Measurements from ENCODE around the gene DCUN1D5.

DCUN1D5 gene

DNA sequence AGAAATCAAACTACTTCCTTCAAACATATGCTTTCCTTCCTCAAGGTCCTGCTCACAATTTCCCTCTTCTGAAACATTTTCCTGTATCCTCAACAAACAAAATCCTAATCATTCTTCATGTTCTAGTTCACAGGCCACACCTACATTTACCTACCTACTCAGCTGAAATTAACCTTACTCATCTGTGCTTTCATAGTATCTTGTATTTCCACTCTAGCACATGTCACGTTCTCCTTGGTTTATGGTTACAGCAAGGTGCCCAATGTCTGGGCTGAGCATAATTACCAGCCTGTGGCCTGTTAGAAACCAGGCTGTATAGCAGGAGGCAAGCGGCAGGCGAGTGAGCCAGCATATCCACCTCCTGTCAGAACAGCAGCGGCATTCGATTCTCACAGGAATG, 13.2 kb downstream of the DCUN1D5 start:
- no peak overlapping the region for H3K4me3 ChIP-seq (ENCODE audit: low read length)
- TF ChIP-seq, protein P1, sequence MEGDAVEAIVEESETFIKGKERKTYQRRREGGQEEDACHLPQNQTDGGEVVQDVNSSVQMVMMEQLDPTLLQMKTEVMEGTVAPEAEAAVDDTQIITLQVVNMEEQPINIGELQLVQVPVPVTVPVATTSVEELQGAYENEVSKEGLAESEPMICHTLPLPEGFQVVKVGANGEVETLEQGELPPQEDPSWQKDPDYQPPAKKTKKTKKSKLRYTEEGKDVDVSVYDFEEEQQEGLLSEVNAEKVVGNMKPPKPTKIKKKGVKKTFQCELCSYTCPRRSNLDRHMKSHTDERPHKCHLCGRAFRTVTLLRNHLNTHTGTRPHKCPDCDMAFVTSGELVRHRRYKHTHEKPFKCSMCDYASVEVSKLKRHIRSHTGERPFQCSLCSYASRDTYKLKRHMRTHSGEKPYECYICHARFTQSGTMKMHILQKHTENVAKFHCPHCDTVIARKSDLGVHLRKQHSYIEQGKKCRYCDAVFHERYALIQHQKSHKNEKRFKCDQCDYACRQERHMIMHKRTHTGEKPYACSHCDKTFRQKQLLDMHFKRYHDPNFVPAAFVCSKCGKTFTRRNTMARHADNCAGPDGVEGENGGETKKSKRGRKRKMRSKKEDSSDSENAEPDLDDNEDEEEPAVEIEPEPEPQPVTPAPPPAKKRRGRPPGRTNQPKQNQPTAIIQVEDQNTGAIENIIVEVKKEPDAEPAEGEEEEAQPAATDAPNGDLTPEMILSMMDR (conservative IDR thresholded peaks at IDR 0.05; ENCODE audit: low read length), result no peak
- no peak for DNase-seq (ENCODE audit: low read depth)

DNA sequence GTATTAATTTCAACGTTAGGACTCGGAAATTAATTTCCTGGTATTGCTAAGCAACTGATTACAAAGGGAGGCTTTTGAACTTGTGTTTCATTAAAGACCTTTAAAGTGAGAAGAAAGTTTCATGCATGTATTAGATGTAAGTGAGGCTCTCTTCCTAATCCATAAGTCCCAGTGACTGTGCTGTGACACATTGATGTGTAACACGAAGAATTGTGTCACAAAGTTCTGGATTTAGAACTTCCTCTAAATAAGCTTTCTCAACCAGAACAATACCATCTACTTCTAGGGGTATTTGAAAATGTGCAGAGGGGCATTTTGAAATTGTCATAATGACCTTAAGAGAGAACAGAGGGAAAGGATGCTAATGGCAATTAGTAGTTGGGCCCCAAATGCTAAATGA, 14.4 kb downstream of the DCUN1D5 start:
- no peak for DNase-seq (ENCODE audit: low read depth)
- no peak overlapping the region for H3K4me3 ChIP-seq (ENCODE audit: low read length)
- TF ChIP-seq, protein P1 (conservative IDR thresholded peaks at IDR 0.05; ENCODE audit: low read length), result no peak

DNA sequence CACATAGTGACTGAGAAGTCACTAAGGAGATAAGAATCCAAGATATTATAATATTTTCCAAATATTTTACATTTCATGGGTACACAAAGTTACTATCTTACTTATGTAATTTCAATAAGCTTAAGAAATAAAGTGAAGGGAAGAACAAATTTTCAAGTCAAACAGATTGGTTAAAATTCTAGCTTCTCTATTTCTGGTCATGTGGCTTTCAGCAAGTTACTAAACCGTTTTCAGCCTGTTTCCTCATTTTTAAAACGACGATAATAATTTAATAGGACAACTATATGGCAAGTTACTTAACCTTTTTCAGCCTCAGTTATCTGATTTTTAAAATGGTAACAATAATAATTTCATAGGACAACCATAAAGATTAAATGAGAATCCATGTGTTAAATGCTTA, 15.6 kb downstream of the DCUN1D5 start:
- no peak overlapping the region for H3K4me3 ChIP-seq (ENCODE audit: low read length)
- no peak for DNase-seq (ENCODE audit: low read depth)
- TF ChIP-seq, protein P1 (conservative IDR thresholded peaks at IDR 0.05; ENCODE audit: low read length), result no peak

DNA sequence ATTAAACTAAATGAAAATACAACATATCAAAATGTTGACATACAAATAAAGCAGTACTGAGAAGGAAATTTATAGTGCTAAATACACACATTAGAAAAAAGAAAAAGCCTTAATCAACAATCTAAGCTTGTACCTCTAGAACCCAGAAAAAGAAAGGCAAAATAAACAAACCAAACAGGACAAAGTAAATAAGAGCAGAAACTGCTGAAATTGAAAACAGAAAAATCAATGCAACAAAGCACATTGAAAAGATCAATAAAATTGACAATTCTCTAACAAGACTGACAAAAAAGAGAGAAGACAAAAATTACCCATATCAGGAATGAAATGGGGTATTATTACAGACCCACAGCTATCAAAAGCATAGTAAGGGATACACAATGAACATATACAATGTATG, 21.0 kb downstream of the DCUN1D5 start:
- no peak overlapping the region for H3K4me3 ChIP-seq (ENCODE audit: low read length)
- TF ChIP-seq, protein P1 (conservative IDR thresholded peaks at IDR 0.05; ENCODE audit: low read length), result no peak
- DNase-seq (ENCODE audit: low read depth), result no peak

DNA sequence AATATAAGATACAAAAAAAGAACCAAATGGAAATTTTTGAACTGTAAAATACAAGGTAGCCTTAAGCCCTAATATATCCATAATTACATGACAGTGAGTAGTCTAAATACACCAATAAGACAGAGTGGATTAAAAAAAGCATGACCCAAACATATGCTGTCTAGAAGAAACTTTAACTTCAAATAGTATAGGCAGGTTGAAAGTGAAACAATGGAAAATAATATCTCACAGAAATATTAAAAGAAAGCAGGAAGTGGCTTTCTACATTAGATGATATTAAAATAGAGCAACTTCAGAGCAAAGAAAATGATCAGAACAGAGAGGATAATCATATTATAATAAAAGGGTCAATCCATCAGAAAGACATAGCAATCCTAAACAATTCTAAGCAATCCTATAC, 21.8 kb downstream of the DCUN1D5 start:
- no peak overlapping the region for H3K4me3 ChIP-seq (ENCODE audit: low read length)
- DNase-seq (ENCODE audit: low read depth), result no peak

DNA sequence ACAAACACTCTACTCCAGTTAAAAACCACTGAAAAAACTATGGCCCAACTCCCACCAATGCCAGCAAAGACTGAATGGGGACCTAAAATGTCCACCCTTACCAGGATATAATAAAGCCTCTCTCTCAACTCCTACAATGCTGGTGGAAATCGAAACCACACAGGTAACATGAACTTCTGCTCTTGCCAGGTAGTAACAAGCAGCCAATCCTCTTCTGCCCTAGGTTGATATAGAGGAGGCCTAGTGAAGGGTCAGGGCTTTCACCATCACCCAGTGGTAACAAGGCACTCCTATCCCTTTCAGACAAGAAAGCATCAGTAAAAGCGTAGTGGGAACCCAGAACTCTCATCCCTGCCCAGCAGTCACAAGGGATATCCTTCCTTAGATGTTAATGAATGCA, 22.6 kb downstream of the DCUN1D5 start:
- H3K4me3 ChIP-seq (ENCODE audit: low read length), result no peak overlapping the region
- DNase-seq (ENCODE audit: low read depth), result no peak
- TF ChIP-seq, protein P1 (conservative IDR thresholded peaks at IDR 0.05; ENCODE audit: low read length), result no peak

More for the DNA sequence above, 21.8 kb downstream of the DCUN1D5 start:
- TF ChIP-seq, protein P1 (conservative IDR thresholded peaks at IDR 0.05; ENCODE audit: low read length), result no peak

DNA sequence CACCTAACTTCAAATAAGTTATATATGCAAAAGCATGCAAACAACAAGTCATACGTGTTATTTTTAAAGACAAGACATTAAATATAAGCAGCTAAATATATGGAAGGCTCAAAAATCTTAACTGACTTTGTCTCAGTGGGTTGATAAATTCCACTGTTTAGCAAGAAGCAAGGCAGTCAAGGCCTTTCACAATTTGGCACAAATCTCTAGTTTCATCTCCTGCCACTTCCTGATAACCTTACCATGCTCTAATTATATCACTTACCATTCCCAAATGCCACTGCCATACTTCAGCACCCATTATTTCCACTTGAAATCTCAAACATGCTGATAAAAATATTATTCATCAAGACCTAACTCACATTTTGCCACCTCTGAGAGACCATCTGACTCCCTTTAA, 24.8 kb downstream of the DCUN1D5 start:
- no peak for DNase-seq (ENCODE audit: low read depth)
- H3K4me3 ChIP-seq (ENCODE audit: low read length), result no peak overlapping the region
- TF ChIP-seq, protein P1 (conservative IDR thresholded peaks at IDR 0.05; ENCODE audit: low read length), result no peak
